WTC11 (cell line): Measurements from ENCODE around the gene MEP1A. TPM values are rescaled to one million over a fixed set of nuclear protein-coding genes. Genes with fewer than 3 reads are reported as not detected.
"Not testable (repeated sequence)": the region's sequence is repeated elsewhere in the genome, so short reads cannot be mapped to it uniquely, and the experiment has no call there.

ENCODE experiments used
- ATAC-seq: fragments of 200-7000 bp; cut with Tn5 transposase; 2 replicates; pipeline ENCODE4 v1.10.0; 2021; ENCODE audit warnings: mild to moderate bottlenecking, moderate library complexity
- CTCF ChIA-PET: fragments of 300-600 bp; sonication (Branson Sonifier 250); formaldehyde crosslinking; loops from one replicate; lab custom pipeline; 2021; ENCODE audit warnings: antibody characterized with exemption; lab: Charles Lee
- POLR2A ChIA-PET: fragments of 350-600 bp; sonication (Branson Sonifier 250); formaldehyde crosslinking; loops from one replicate; lab custom pipeline; 2021; ENCODE audit warnings: antibody characterized with exemption; lab: Charles Lee
- DNase-seq: peaks from one replicate; pipeline ENCODE4 v3.0.0; 2021; ENCODE audit warnings: low spot score
- H3K27ac Mint-ChIP-seq: 2 replicates; pipeline ENCODE4 v1.8.0; 2021; ENCODE audit warnings: mixed read lengths
- H3K27me3 Mint-ChIP-seq: 2 replicates; pipeline ENCODE4 v1.8.0; 2021; ENCODE audit warnings: low read depth, mild to moderate bottlenecking, moderate library complexity, mixed read lengths
- H3K36me3 Mint-ChIP-seq: 2 replicates; pipeline ENCODE4 v1.8.0; 2021; ENCODE audit warnings: mixed read lengths
- H3K4me1 Mint-ChIP-seq: 2 replicates; pipeline ENCODE4 v1.8.0; 2022; ENCODE audit warnings: mixed read lengths
- H3K4me3 Mint-ChIP-seq: 2 replicates; pipeline ENCODE4 v1.8.0; 2021; ENCODE audit warnings: mild to moderate bottlenecking, moderate library complexity, mixed read lengths
- H3K9me3 Mint-ChIP-seq: 2 replicates; pipeline ENCODE4 v1.8.0; 2021; ENCODE audit warnings: mixed read lengths
- ATF1 ChIP-seq: sonication (generic); formaldehyde crosslinking; IDR thresholded peaks from 2 replicates; pipeline ENCODE4 v1.8.1; 2023; ENCODE audit warnings: mild to moderate bottlenecking, moderate library complexity, missing genetic modification reagents
- ATF6 ChIP-seq: sonication (generic); formaldehyde crosslinking; IDR thresholded peaks from 2 replicates; pipeline ENCODE4 v1.8.1; 2023; ENCODE audit warnings: mild to moderate bottlenecking, missing genetic modification reagents
- CREM ChIP-seq: sonication (generic); formaldehyde crosslinking; IDR thresholded peaks from 2 replicates; pipeline ENCODE4 v1.8.1; 2022; ENCODE audit warnings: mild to moderate bottlenecking, missing genetic modification reagents, moderate library complexity
- ELF4 ChIP-seq: sonication (generic); formaldehyde crosslinking; IDR thresholded peaks from 2 replicates; pipeline ENCODE4 v1.8.1; 2022; ENCODE audit warnings: low read depth, mild to moderate bottlenecking, moderate library complexity, missing genetic modification reagents
- HMGXB4 ChIP-seq: sonication (generic); formaldehyde crosslinking; IDR thresholded peaks from 2 replicates; pipeline ENCODE4 v1.8.1; 2023; ENCODE audit warnings: mild to moderate bottlenecking, moderate library complexity, missing genetic modification reagents
- IRF1 ChIP-seq: sonication (generic); formaldehyde crosslinking; IDR thresholded peaks from 2 replicates; pipeline ENCODE4 v1.8.0; 2023; ENCODE audit warnings: missing genetic modification reagents
- JUN ChIP-seq: sonication (generic); formaldehyde crosslinking; IDR thresholded peaks from 2 replicates; pipeline ENCODE4 v1.8.0; 2023; ENCODE audit warnings: mild to moderate bottlenecking, missing genetic modification reagents
- SMAD3 ChIP-seq: sonication (generic); formaldehyde crosslinking; IDR thresholded peaks from 2 replicates; pipeline ENCODE4 v1.8.0; 2022; ENCODE audit warnings: missing genetic modification reagents, mild to moderate bottlenecking, borderline replicate concordance
- SOX15 ChIP-seq: fragments of 250-450 bp; sonication (Bioruptor Pico); IDR thresholded peaks from 2 replicates; pipeline ENCODE4 v1.9.0; 2021; ENCODE audit warnings: mild to moderate bottlenecking
- ZNF121 ChIP-seq: sonication (generic); formaldehyde crosslinking; IDR thresholded peaks from 2 replicates; pipeline ENCODE4 v1.8.0; 2023; ENCODE audit warnings: missing genetic modification reagents
- ZSCAN18 ChIP-seq: fragments of 250-450 bp; sonication (Bioruptor Pico); IDR thresholded peaks from 2 replicates; pipeline ENCODE4 v2.1.2; 2022; ENCODE audit warnings: mild to moderate bottlenecking, moderate library complexity
- total RNA-seq: library from RNA; stranded (reverse); gene quantifications from 3 replicates; pipeline ENCODE4 v1.2.3, GENCODE V29; 2021

MEP1A gene
- total RNA-seq, 1 experiment from 2014 or later: 0.09 TPM

GRCh38 chr6:46743425-46744158 is 49.6 kb upstream of the MEP1A start:
- no peaks in the 10 kb centered on the region; the same call in none of the 2 replicates for H3K27me3 Mint-ChIP-seq
- H3K9me3 Mint-ChIP-seq: peaks cover 9% of the 10 kb centered on the region
- H3K27ac Mint-ChIP-seq: no peak overlapping the region
- H3K4me1 Mint-ChIP-seq: peaks cover 19% of the 10 kb centered on the region
- DNase-seq: no peak
- ATAC-seq: no peak
- no peak overlapping the region for H3K4me3 Mint-ChIP-seq
- ChIA-PET CTCF (no interaction called here), POLR2A (no interaction called here)
- no peaks in the 10 kb centered on the region for H3K36me3 Mint-ChIP-seq
- TF ChIP-seq ATF1 (CRISPR knock-in tag) (no peak), CREM (no peak), IRF1 (CRISPR knock-in tag) (no peak), ZSCAN18 (no peak), ATF6 (CRISPR knock-in tag) (no peak)

- peaks cover 25% of the 10 kb centered on the region for H3K4me1 Mint-ChIP-seq
- POLR2A ChIA-PET, H3K27me3 Mint-ChIP-seq, DNase-seq, H3K9me3 Mint-ChIP-seq, ATAC-seq, H3K36me3 Mint-ChIP-seq, H3K27ac Mint-ChIP-seq, H3K4me3 Mint-ChIP-seq: not testable (repeated sequence)
- CTCF ChIA-PET: interaction anchor here (1.0 kb wide), 1 partner anchor 9 kb away, joined by 3 read pairs; the partner anchor contains the start of gene PLA2G7
Measured at GRCh38 chr6:46744159-46744725, 48.9 kb upstream of the MEP1A start.

- no peak for ATAC-seq
- H3K4me3 Mint-ChIP-seq: no peak overlapping the region
- H3K4me1 Mint-ChIP-seq: peaks cover 20% of the 10 kb centered on the region
- TF ChIP-seq CREM (no peak), HMGXB4 (CRISPR knock-in tag) (no peak), IRF1 (CRISPR knock-in tag) (no peak), SOX15 (CRISPR knock-in tag) (no peak), ZSCAN18 (no peak), JUN (CRISPR knock-in tag) (no peak), ELF4 (CRISPR knock-in tag) (no peak), ZNF121 (CRISPR knock-in tag) (no peak), SMAD3 (no peak)
- H3K9me3 Mint-ChIP-seq: peaks cover 9% of the 10 kb centered on the region
- no peaks in the 10 kb centered on the region; the same call in none of the 2 replicates for H3K27me3 Mint-ChIP-seq
- ChIA-PET POLR2A (no interaction called here), CTCF (interaction anchor here (1.4 kb wide), 1 partner anchor 12 kb away, joined by 11 read pairs; the partner anchor contains the start of gene PLA2G7)
- H3K27ac Mint-ChIP-seq: no peak overlapping the region
- H3K36me3 Mint-ChIP-seq: no peaks in the 10 kb centered on the region
- DNase-seq: no peak
Measured at GRCh38 chr6:46745973-46746372, 47.2 kb upstream of the MEP1A start.
